ENCODE data around the gene TRAPPC1. TPM values are rescaled to one million over a fixed set of nuclear protein-coding genes. Genes with fewer than 3 reads are reported as not detected.

The TRAPPC1 gene
- total RNA-seq, 1 experiment from 2014 or later: 132 TPM

- Histone ChIP-seq H3K14ac (ENCODE audit: insufficient read depth, low read length) (peak overlapping the region; percentile 65; the same call in 1 of the 2 replicates), H2BK15ac (ENCODE audit: low read depth, low read length) (no peak overlapping the region), H3K9me3 (ENCODE audit: control insufficient read depth, low read depth, low read length) (no peaks in the 10 kb centered on the region), H3K23ac (ENCODE audit: insufficient read length, low read depth, low read length) (no peak overlapping the region), H3K9ac (ENCODE audit: extremely low read depth, insufficient read length, low read length) (no peak overlapping the region), H3K79me2 (ENCODE audit: insufficient read depth, low read length) (no peaks in the 10 kb centered on the region), H3K79me1 (ENCODE audit: insufficient read depth, low read depth, low read length, poor library complexity, severe bottlenecking) (no peaks in the 10 kb centered on the region), H3K27ac (ENCODE audit: insufficient read length, low read depth, low read length) (no peak overlapping the region), H3K56ac (ENCODE audit: insufficient read length, low read depth, low read length) (no peak overlapping the region), H2BK120ac (ENCODE audit: low read depth, low read length, poor library complexity, severe bottlenecking) (no peak overlapping the region), H3K23me2 (ENCODE audit: insufficient read length, low read depth, low read length, poor library complexity, severe bottlenecking) (peaks cover 28% of the 10 kb centered on the region), H2BK12ac (ENCODE audit: insufficient read length, low read depth, low read length) (no peak overlapping the region), H2BK5ac (ENCODE audit: insufficient read length, low read length) (no peak overlapping the region), H2BK20ac (ENCODE audit: low read depth, low read length, poor library complexity, severe bottlenecking) (no peak overlapping the region), H2AK5ac (ENCODE audit: insufficient read length, low read length) (no peak overlapping the region), H3K27me3 (ENCODE audit: insufficient read depth, low read length) (no peaks in the 10 kb centered on the region; the same call in 1 of the 2 replicates), H4K91ac (ENCODE audit: insufficient read length, low read depth, low read length) (no peak overlapping the region), H3K18ac (ENCODE audit: insufficient read length, low read depth, low read length) (peak overlapping the region; percentile 15), H4K5ac (ENCODE audit: insufficient read length, low read depth, low read length) (no peak overlapping the region), H2AFZ (ENCODE audit: low read length) (no peak overlapping the region), H4K8ac (replicated peaks; ENCODE audit: insufficient read length, low read depth, low read length) (no peak overlapping the region), H3T11ph (ENCODE audit: low read length) (no peak overlapping the region), H3K4me2 (ENCODE audit: insufficient read depth, insufficient read length, low read length) (peak overlapping the region; percentile 82), H3K4me1 (ENCODE audit: insufficient read depth, low read length) (no peaks in the 10 kb centered on the region), H4K20me1 (ENCODE audit: control insufficient read depth, insufficient read depth, insufficient read length) (no peaks in the 10 kb centered on the region), H3K4ac (ENCODE audit: low read depth, low read length) (no peak overlapping the region)
- TF ChIP-seq CTCF (conservative IDR thresholded peaks at IDR 0.05): no peak
- Mint-ChIP-seq H3K4me3 (peak overlapping the region in 1 of 2 experiments; percentile 69; a peak in 2 of 5 replicates), H3K4me1 (peaks cover 3 to 4% of the 10 kb centered on the region in 2 experiments), H3K27me3 (ENCODE audit: low read depth) (no peaks in the 10 kb centered on the region; the same call in none of the 2 replicates), H3K9me3 (no peaks in the 10 kb centered on the region), H3K36me3 (ENCODE audit: insufficient read depth in 1 of 3, low read depth in 3 of 3) (peaks cover 0 to 3% (median 0%) of the 10 kb centered on the region in 3 experiments; a peak in 2 of 7 replicates), H3K27ac (no peak overlapping the region)
- no CpG with 5 or more reads among the region's 64 CpGs for WGBS (ENCODE audit: extremely low coverage, insufficient read length, low lambda C conversion rate)
- DNase-seq: peak; percentile 58
These were observed 46.1 kb downstream of the TRAPPC1 start for GRCh38 chr17:7885367-7886226.
